NK-92 treated with Interleukin-12 subunit alpha and Interleukin-12 subunit beta, amount 100 ng/mL, for 24 hours (cell line): Measurements from ENCODE around the gene MAS1.
"Not testable (repeated sequence)": the region's sequence is repeated elsewhere in the genome, so short reads cannot be mapped to it uniquely, and the experiment has no call there.

Experiments
- DNase-seq: peaks from one replicate; lab custom pipeline; 2025; lab: John Stamatoyannopoulos, UW

Gene MAS1

DNA sequence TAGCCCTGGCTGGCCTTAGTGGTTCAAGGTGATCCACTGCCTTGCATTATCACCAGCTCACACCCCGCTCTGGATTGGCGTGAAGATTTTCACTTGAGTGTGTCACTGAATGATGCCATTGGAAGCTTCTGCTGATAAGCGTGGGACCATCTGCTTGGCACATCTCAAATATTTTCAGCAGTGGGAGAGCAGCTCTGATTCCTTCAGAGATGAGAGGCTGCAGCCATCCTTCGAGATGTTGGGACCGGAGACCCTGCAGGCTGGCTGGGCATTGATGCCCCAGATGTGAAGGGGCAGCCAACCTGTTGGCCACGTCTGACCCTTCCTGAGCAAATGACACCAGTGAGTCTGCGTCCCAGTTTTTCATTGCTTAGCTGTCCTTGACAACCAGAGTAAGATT lies at the start of gene MAS1:
Gene MAS1 (plus strand): TSS at position 197 of the 400 bp plus-strand sequence. CDS start 15,968 bp downstream, outside the sequence.
- DNase-seq: no peak

DNA sequence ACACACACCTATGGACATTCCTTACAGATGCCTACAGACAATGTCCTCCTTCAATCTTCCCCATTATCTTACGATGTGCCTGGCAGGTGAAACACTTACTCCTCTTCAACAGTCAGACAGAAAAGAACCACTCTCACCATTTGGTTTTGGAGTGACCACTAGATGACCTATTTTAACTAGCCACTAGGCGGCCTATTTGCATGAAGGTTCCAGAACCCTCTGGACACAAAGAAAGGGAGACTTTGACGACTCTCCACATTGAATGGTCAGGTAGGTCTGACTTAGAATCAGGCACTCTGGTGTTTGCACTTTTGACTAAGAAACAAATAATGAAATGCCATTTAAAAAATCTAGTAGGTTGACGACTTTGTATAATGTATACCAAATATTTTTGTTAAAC lies 48.8 kb upstream of the MAS1 start:
- no peak for DNase-seq

DNA sequence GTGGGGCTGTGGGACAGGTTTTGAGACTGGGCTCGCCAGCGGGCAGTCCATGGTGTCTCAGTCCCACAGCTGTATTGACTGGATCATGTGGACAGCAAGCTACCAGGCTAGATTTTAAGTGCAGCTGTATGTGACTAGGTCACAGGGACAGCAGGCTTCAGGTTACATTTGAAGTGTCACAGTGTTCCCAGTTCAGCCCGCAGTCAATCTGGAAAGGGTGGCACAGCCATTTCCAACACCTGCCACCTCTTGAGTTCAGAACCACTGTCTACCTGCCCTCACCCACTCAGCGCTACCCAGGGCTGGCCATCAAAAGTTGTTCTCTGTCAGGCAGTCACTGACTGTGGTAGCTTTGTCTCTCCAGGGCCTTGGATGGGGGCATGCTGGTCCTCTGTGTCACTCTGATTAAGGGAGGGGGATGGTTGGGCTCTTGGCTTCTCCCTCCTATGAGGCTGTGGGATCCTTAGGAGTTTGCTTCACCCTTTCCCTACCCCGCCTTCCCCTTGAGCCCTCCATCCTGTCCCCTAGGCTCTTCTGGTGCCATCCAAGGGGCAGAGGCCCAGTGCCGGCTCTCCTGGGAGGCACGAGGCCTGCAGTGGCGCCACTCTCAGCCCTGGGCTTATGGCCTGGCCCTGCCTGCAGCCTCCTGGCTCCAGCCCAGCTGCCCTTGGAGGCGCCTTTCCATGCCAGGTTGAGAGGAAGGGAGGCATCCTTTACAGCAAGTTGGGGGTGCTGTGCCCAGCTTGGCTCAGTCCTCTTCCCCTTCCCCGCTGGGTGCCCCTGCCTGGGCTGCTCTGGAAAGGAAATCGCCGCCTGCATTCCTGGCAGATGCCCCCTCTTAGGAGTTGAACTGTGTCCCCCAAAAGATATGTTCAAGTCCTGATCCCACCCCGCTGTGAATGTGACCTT lies 45.8 kb upstream of the MAS1 start:
- no peak for DNase-seq

DNA sequence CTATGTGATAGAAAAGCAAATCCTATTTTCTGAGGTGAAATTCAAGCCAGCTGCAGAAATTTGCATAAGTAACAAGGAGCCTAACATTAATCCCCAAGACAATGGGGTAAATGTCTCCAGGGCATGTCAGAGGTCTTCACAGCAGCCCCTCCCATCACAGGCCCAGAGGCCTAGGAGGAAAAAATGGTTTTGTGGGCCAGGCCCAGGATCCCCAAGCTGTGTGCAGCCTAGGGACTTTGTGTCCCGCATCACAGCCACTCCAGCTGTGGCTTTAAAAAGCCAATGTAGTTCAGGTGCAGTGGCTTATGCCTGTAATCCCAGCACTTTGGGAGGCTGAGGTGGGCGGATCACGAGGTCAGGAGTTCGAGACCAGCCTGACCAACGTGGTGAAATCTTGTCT lies 42.2 kb upstream of the MAS1 start:
- DNase-seq: not testable (repeated sequence)

DNA sequence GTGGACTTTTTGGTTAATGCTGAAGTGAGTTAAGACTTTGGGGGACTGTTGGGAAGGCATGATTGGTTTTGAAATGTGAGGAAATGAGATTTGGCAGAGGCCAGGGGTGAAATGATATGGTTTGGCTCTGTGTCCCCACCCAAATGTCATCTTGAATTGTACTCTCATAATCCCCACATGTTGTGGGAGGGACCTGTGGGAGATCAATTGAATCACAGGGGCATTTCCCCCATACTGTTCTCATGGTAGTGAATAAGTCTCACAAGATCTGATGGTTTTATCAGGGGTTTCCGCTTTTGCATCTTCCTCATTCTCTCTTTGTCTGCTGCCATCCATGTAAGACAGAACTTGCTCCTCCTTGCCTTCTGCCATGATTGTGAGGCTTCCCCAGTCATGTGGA lies 40.9 kb upstream of the MAS1 start:
- DNase-seq: not testable (repeated sequence)

DNA sequence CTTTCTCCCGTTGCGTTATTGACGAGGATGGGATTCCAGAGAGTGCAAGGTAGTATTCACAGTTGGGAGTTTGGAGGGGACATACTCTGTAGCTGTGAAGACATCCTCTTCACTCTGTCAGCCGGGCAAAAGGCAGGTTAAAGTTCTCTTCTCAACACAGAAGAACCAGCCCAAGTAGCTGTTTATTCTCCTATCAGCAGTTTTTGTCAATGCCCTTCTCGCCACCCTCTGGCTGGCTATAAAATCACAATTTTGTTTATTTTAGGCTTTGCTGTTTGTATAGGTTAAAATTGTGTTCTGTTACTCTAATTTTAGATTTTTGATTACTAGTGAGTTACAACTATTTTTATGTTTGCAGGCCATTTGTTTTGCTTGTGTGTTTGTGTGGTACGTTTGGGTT lies 37.9 kb upstream of the MAS1 start:
- DNase-seq: no peak

DNA sequence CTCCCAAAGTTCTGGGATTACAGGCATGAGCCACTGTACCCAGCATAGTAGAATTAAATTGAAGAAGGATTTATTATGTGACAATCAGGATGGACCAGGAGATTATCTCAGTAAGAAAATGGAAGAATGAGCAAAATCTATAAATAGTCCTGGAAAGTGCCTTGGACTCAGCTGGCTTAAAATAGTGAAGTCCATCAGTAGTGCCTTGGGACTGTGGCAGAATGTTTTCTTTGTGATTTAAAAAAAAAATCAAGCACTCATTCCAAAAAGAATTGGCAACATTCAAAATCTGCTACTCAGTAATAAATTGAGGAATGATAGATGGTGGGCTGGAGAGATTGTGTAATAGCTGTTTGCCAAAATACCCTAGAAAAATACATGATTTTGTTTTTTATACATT lies 37.0 kb upstream of the MAS1 start:
- no peak for DNase-seq

DNA sequence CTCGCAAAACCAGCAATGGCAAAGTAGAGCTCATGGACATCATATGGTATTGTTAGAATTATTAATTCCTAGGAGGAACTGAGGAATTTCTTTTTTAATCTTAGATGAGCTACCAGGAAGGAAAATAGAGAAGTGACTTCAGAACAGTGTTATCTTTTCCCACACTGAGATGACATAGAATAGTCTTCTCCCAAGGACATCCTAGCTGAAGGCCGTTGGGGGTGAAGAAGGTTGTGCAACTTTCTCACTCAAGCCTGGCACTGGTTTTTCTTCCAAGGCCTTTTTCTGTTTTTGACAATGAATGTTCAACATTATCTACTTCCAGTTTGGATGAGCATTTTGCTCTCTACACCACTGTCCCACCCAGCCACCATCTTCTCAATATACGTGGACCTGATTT lies 35.8 kb upstream of the MAS1 start:
- DNase-seq: no peak

DNA sequence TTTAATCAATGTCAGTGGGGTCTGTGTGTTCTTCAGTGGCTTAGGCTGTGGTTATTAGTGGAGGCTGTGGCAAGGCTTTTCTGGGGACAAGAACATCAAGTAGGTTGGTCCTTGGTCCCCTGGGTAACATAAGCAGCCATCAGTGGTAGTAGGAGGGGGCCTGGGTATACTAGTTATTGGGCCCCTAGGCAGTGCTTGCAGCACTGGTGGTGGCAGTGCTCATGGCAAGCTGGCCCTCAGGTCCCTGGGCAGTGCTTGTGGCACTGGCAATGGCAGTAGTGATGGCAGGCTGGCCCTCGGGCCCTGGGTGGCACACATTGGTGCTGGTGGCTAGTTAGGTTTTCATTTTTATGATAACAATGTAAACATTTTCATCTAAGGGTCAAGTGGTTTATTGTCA lies 32.5 kb upstream of the MAS1 start:
- no peak for DNase-seq

DNA sequence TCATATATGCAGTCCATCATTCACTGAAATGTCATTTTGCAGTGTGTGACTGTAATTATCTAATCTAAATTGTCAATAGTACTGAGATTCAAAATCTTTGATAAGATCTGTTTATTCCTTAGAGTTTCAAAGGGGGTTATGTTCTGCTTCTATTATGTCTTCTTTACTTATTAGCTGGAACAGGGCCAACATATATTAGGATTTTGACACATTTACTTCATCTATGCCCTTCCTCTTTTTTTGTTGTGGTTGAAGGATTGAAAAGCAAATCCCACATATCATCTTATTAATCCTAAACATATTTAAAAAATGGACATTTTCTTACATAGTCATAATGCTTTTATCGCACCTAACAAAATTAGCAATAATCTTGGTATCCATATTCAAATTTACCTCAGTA lies 30.3 kb upstream of the MAS1 start:
- DNase-seq: no peak

DNA sequence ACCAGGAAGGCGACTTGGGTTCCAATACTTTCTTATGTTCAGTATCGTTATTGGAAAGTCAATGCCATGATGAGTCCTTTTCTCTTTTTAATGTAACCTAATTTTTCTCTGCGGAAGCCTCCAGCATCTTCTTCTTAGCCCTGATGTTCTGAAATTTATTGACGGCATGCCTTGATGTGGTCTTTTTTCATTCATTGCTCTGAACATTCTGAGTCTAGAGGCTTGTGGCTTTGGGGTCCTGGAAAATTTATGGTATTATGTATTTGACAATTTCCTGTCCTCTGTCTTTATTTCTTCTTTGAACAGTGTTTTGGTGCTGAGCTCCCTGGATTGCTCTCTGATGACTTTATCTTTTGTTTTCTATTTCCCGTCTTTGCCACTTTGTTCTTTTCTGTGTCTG lies 28.7 kb upstream of the MAS1 start:
- no peak for DNase-seq

DNA sequence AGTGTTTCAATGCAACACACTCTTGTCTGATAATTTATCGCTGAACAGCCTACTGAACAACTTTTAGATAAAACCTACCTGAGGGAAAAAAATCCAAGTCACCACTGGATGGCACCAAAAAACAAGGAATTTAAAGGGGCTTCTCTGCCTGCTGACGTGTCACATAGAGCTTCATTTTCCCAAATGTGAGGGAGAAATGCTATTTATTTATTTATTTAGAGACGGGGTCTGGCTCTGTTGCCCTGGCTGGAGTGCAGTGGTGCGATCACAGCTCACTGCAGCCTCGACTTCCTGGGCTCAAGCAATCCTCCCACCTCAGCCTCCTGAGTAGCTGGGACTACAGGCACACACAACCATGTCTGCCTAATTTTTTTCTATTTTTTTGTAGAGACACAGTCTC lies 27.4 kb upstream of the MAS1 start:
- DNase-seq: not testable (repeated sequence)

DNA sequence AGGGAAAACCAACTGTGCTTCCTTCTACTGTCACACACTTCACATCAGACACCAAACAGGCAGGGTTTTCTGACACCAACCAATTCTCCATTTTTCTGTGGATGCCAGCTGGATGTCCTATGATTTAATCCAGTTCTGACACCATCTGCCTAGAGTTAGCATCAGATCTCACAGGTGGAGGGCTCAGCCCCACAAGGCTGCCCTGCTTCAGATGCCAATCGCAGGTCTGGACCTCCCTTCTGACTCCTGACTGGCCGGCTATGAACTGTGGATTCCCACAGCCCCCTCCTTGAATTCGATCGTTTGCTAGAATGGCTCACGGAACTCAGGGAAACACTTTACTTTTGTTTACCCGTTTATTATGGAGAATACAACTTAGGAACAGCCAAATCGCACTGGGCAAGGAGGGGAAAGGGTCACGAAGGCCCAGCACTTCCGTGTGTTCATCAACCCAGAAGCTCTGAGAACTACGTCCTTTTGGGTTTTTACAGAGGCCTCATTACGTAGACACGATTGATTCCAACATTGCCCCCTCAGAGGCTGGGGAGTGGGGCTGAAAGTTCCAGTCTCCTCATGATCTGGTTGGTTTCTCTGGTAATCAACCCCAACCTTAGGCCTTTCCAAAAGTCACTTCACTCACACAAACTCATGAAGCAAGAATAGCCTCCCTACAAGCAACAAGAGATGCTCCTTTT lies 25.4 kb upstream of the MAS1 start:
- DNase-seq: no peak

DNA sequence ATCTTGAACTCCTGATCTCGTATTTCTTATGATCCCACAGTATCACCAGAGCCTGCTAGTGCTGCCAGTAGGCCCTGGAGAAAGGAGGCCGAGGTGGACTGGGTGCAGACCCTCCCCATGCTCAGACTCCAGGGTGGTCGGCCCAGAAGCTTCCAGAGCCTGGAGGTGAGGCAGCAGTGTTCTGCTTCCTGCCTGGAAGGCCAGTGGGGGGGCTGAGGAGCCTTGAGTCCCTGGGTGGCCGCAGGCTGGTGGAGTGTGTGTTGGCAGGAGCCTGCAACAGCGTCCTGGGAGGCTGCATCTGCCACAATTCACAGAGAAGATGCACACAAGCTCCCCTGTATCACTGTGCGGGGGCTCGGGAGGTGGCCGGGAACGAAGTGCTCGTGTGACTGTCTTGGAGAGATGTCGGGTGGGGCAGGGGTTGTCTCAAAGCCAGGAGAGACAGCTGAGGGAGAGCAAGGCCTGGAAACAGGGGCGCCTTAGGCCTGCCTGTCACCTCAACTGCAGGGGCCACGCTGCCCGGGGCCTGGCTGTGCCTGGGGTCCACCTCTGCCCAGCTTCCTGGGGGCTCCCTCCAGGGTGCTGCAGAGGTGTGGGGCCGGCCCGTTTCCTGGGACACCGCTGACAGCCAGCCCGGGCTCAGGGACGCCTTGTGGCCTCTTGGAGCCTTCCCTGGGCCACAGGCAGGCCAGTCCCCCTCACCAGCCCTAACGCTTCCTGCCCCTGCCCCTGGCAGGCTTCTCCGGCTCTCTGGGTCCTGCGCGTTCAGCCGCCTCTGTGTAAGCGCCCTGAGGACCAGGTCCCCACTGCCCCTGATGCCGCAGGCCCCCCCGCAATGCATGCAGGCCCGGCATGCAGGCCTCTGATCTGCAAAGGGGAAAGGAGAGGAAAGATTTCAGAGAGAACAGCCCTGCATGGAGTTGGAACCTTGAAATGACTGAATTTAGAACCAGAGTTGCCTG lies 24.2 kb upstream of the MAS1 start:
- no peak for DNase-seq

DNA sequence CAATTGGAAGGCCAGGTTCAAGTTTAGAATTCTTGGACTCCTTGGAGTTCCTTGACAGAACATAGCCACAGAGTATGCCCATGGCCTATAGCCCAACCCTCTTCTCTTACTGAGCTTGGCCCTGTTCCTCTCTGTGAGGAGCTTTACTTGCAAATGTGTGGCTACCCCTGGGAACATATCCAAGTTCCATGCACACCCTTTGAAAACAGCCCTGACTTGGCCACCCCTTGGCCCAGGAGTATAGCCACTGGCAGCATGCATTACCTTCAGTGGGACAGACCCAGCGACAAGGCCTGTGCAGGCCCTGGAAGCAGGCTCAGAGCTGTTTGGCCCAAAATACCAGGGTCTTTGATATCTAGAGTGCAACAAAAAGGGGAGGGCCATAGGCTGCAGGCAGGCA lies 19.5 kb upstream of the MAS1 start:
- no peak for DNase-seq

DNA sequence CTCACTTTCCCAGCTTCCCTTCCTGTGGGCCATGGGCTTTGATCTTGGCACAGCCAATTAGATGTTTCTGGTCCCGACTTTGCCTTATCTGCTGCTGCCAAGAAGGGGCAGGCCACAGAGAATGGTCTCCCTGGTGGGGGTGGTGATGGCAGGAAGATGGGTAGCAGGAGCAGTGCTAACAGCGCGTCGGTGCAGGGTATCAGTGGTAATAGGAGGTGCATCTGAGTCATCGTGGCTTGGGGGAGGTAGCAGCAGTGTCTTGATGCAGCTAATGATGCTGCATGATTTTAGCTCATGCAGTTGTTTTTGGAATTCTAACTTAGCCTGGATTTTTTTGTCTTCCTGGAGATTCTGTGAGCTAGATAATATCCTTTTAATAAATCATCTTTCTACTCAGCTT lies 18.9 kb upstream of the MAS1 start:
- DNase-seq: peak; percentile 40

DNA sequence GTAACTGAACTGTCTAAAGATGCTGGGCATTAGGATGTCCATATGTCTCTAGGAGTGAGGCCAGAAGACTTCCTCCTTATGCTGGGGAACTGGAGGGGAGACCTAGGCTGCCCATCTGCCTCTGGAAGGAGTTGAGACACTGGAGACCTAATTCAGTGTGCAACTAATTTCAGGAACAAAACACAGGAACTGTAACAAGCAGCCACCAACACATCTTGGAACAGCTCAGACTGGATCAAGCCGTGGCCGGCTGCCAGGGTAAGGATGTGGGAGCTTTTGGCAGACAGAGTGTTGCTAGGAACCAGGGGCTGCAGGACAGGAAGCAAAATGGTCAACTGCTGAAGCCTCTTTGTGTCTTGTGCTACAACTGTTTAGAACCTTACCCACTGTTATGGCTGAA lies 16.4 kb upstream of the MAS1 start:
- no peak for DNase-seq

DNA sequence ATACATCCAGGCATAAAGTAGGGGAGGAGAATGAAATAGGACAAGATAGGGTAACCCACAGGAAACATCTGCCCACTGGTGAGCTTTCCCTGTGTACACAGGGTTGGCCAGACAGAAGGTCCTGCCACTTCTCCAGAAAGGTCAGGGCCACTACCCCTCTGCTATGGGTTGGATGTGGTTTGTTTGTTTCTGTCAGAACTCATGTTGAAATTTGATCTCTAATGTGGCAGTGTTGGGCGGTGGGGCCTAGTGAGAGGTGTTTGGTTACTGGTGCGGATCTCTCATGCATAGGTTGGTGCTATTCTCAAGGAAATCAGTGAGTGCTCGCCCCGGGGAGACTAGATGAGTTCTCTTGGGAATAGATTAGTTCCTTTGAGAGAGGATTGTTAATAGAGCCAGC lies 15.6 kb upstream of the MAS1 start:
- DNase-seq: no peak

DNA sequence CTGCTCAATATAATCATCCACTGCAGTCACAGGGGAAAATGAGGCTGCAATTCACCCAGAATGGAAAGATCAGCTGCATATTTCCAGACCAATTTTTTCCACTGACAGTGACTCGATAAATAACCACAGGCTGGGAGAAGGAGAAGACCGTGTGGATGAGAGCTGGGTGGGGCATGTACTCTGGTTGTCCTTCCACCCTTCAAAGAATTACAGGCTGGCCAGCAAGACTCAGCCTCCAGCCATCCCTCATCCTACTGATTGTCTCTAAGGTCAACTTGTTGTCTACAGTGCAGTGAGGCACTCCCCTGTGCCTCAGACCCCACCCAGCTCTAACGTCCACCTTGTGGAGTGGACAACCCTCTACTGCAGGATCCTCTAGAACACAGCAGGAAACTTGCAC lies 14.5 kb upstream of the MAS1 start:
- no peak for DNase-seq

DNA sequence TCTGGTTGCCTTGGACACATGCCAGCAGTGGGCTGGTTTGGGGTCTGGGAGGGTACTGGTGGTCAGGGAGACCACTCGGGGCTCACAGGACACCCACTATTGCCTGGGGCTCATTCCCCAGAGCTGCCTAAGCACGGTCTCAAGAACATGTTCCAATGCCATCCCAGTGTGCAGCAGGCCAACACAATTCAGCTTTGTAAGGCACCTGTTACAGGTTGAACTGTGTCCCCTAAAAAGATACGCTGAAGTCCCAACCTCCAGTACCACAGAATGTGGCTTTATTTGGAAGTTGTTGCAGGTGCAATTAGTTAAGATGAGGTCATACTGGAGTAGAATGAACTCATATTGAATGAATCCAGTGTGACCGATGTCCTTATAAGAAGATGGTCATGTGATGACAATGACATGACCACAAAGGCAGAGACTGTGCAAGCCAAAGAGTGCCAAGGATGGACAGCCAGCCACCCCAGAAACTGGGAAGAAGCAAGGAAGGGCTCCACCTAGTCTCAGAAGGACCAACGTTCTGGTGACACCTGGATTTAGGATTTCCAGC lies 13.5 kb upstream of the MAS1 start:
- no peak for DNase-seq

DNA sequence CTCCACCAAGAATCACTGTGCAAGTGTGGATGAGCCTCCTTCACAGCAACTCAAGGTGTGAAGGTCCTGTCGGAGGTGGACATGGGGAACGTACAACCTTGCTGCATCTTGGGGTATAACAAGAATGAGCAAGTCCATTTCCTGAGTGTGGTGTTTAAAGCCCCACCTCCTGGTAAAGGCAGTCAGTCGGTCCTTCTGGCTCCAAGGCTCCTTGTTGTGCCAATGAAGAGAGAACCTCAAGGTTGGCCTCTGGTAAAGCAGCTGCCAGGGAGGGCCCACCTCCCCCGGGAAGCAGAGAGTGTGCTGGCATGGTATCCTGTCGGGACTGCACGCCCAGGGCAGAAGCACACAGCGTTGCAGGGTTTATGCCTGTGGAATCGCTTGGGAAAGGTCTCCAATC lies 12.4 kb upstream of the MAS1 start:
- no peak for DNase-seq

DNA sequence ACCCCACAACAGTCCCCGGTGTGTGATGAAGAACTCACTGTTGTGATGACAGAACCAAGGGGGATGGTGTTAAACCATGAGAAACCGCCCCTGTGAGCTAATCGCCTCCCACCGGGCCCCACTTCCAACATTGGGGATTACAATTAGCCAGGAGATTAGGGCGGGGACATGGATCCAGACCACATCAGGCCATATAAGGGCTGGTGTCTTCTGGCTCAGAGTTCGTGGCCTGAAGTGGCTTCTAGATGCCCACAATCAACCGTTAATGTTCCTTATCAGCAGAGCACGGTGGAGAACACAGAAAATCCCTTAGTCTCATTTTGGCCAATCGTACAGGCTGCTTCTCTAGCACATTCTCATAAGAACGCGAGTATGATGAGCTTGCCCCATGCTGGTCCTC lies 10.9 kb upstream of the MAS1 start:
- DNase-seq: no peak
